ENCODE measurements around the gene ULBP2.
"Not testable (repeated sequence)": the region's sequence is repeated elsewhere in the genome, so short reads cannot be mapped to it uniquely, and the experiment has no call there.

ULBP2 gene

DNA sequence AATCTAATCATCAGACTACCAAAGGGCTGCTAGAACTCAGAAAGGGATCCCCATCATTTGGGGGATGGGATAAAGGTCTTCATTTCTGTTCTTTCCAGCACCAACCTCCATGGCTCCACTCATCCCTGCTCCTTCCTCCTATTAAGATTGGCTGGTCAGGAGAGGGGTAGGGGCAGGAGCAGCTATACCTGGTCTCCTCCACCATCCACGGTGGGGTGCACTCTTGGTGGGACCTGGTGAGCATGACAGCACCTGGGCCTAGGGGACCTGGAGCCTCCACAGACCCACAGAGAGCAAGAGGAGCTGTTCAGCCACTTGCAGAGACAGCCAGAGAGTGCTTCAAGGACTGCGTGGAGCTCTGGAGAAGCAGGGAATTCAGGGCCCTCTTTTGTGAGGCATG, 6.1 kb upstream of the ULBP2 start:
- no peak for FAIRE-seq
- DNase-seq (ENCODE audit: insufficient read length, low spot score), result no peak
- TF ChIP-seq POLR2AphosphoS5 (IDR thresholded peaks at IDR 0.05; ENCODE audit: low read depth, low read length) (no peak), TAF1 (IDR thresholded peaks at IDR 0.05; ENCODE audit: low read depth, low read length) (no peak), SPI1 (IDR thresholded peaks at IDR 0.05; ENCODE audit: low read depth, low read length) (no peak), PAX5 (IDR thresholded peaks at IDR 0.05; ENCODE audit: insufficient read depth, low read length, severe bottlenecking) (no peak), POU2F2 (IDR thresholded peaks at IDR 0.05; ENCODE audit: low read depth, low read length) (no peak), POLR2A (IDR thresholded peaks at IDR 0.05; ENCODE audit: low read depth, low read length) (no peak)

DNA sequence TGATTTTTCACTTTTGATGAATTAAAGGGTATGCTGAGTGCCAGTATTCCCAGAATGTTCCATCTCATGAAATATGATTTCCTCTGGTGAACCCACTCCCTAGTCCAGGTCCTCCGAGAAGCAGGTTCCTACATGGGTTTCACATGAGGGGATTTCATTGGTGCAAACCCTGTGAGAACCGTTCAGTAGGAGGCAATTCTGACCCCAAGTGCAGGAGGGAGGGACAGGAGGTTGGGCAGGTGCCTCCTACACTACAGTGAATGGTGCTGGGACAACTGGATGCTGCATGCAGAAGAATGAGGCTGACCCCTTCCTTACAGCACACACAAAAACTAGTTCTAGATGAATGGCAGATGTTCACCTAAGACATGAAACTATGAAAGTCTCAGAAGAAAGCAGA, 5.1 kb upstream of the ULBP2 start:
- DNase-seq (ENCODE audit: insufficient read length, low spot score), result no peak
- no peak for FAIRE-seq
- TF ChIP-seq TAF1 (IDR thresholded peaks at IDR 0.05; ENCODE audit: low read depth, low read length) (no peak), POLR2AphosphoS5 (IDR thresholded peaks at IDR 0.05; ENCODE audit: low read depth, low read length) (no peak), POU2F2 (IDR thresholded peaks at IDR 0.05; ENCODE audit: low read depth, low read length) (no peak), PAX5 (IDR thresholded peaks at IDR 0.05; ENCODE audit: insufficient read depth, low read length, severe bottlenecking) (no peak), SPI1 (IDR thresholded peaks at IDR 0.05; ENCODE audit: low read depth, low read length) (no peak), POLR2A (IDR thresholded peaks at IDR 0.05; ENCODE audit: low read depth, low read length) (no peak)

DNA sequence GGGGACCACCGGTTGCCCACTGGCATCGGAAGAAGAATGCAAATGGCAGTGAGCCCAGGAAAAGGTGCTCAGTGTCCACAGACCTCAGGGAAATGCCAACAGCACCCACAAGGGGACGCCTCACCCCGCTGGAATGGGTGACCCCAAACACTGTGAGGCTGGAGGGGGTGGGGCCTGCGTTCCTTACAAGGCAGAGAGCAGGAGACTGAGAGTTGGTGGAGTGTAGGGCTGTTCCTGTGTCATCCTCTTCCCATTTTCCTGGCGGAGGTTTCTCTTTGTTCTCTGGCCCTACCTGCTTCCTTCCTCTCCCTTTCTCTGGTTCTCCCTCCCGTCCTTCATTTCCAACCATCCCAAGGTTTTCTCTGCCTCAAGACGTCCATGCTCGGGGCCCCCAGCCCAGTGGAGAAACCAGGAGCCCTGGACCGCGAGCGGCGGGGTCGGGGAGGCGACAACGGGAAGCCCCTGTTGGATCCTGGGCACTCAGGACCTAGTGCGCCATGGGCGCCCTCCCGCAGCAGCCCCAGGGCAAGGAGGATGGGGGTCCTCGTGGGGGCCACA, 3.7 kb upstream of the ULBP2 start:
- DNase-seq (ENCODE audit: insufficient read length, low spot score); FAIRE-seq: not testable (repeated sequence)

DNA sequence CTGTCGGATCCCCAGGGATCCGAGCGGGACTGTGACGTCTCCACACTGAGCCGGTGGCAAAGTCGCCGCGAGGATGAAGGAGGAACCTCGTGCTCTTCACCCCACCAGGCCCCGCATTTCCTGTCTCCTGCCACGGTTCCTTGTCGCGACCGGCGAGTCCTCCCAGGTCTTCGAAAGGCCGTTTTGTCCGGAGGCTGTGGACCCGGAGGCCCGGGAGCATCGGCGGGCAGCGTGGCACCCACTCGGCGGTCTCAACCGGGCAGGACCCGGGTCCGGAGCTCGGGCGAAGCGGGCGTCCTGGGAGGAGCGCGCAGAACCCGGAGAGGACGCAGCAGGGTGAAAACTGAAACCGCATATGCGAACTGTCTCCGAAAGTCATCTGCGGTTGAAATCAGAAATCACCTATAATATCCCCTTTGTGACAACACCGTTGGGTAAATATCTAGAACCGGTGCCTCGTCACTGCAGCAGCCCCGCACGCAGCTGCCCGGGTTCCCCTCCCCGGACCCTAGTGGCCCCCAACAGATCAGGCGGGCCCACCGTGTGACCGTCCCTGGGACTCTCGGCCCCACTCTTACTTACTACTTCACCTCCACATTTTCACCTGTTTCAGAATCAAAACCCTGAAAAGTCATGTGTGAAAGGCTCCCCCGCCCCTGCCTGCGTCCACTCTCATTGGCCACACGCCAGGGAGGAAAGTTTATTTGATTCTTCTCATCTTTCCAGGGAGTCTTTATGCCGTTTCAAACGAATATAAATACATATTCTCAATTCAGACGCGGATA, 3.1 kb upstream of the ULBP2 start:
- TF ChIP-seq POU2F2 (IDR thresholded peaks at IDR 0.05; ENCODE audit: low read depth, low read length) (no peak), POLR2AphosphoS5 (IDR thresholded peaks at IDR 0.05; ENCODE audit: low read depth, low read length) (no peak), POLR2A (IDR thresholded peaks at IDR 0.05; ENCODE audit: low read depth, low read length) (no peak), TAF1 (IDR thresholded peaks at IDR 0.05; ENCODE audit: low read depth, low read length) (no peak), PAX5 (IDR thresholded peaks at IDR 0.05; ENCODE audit: insufficient read depth, low read length, severe bottlenecking) (no peak), SPI1 (IDR thresholded peaks at IDR 0.05; ENCODE audit: low read depth, low read length) (no peak)
- DNase-seq (ENCODE audit: insufficient read length, low spot score) (peak; percentile 50), FAIRE-seq (no peak)

DNA sequence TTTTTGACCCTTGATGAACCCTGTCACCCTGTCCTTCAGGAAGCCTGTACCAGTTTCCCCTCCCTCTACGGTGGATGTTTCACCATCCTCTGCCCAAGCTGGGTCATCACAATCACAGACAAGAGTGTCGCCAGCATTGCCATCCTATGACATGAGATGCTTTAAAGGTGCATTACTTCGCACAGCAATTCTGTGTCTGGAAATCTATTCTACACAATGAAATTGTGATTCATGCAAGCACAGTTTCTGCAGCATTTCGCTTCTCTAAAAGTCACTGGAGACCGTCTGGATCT, 2.5 kb upstream of the ULBP2 start:
- no peak for FAIRE-seq
- no peak for TF ChIP-seq PAX5 (IDR thresholded peaks at IDR 0.05; ENCODE audit: insufficient read depth, low read length, severe bottlenecking)
- TF ChIP-seq POU2F2 (IDR thresholded peaks at IDR 0.05; ENCODE audit: low read depth, low read length), result no peak
- no peak for TF ChIP-seq POLR2A (IDR thresholded peaks at IDR 0.05; ENCODE audit: low read depth, low read length)
- no peak for TF ChIP-seq TAF1 (IDR thresholded peaks at IDR 0.05; ENCODE audit: low read depth, low read length)
- TF ChIP-seq SPI1 (IDR thresholded peaks at IDR 0.05; ENCODE audit: low read depth, low read length), result no peak
- no peak for TF ChIP-seq POLR2AphosphoS5 (IDR thresholded peaks at IDR 0.05; ENCODE audit: low read depth, low read length)

DNA sequence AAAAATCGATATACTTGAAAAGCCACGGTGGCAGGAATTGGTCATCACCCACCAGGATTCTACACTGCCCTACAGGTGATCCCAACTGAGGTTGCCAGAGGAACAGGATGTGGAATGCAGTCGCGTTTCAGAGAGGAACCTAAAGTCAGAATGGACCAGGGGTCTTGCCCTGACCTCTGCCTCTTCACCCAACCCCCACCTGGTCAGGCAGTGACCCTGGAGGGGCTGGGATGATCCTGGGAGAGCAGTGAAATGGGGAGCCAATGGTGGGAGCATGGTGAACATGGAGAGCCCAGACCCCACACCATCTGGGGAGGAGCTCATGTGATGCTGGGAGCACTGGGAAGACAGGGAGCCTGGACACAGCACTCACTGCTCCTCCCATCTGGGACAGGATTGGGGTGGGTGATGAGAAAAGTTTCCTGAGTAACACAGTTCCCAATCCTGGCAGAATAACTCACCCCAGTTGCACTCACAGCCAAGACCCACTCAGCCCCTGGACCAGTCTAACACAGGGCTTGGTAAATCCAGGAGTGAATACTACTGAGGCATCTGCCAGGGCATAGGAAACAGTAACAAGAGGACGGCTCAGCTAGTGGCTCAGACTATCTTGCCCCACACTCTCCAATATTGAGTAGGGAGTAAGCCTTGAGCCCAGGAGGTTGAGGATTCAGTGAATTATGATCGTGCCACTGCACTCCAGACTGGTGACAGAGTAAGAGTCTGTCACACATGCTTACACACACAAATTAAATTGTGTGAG, 1.7 kb upstream of the ULBP2 start:
- DNase-seq (ENCODE audit: insufficient read length, low spot score), result no peak
- no peak for TF ChIP-seq TAF1 (IDR thresholded peaks at IDR 0.05; ENCODE audit: low read depth, low read length)
- no peak for TF ChIP-seq PAX5 (IDR thresholded peaks at IDR 0.05; ENCODE audit: insufficient read depth, low read length, severe bottlenecking)
- TF ChIP-seq SPI1 (IDR thresholded peaks at IDR 0.05; ENCODE audit: low read depth, low read length), result no peak
- TF ChIP-seq POLR2A (IDR thresholded peaks at IDR 0.05; ENCODE audit: low read depth, low read length), result no peak
- no peak for TF ChIP-seq POU2F2 (IDR thresholded peaks at IDR 0.05; ENCODE audit: low read depth, low read length)
- TF ChIP-seq POLR2AphosphoS5 (IDR thresholded peaks at IDR 0.05; ENCODE audit: low read depth, low read length), result no peak
- no peak for FAIRE-seq

More for the DNA sequence above, 2.5 kb upstream of the ULBP2 start:
- no peak for DNase-seq (ENCODE audit: insufficient read length, low spot score)

DNA sequence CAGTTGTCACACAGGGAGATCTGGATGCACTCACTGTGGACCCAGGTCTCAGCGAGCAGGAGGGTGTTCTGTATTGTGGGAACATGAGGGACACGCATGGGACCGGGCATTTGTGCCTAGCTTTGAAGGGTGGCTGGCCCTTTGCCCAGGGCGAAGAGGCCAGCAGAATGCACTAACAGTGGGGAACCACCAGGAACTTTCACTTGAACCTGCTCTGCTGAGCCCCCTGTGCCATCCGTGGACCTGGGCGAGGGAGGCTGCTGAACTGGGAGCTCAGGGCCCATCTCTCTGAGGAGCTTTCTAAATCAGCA, 1.2 kb upstream of the ULBP2 start:
- FAIRE-seq (no peak), DNase-seq (ENCODE audit: insufficient read length, low spot score) (no peak)
- TF ChIP-seq PAX5 (IDR thresholded peaks at IDR 0.05; ENCODE audit: insufficient read depth, low read length, severe bottlenecking) (no peak), POLR2AphosphoS5 (IDR thresholded peaks at IDR 0.05; ENCODE audit: low read depth, low read length) (no peak), POU2F2 (IDR thresholded peaks at IDR 0.05; ENCODE audit: low read depth, low read length) (no peak), POLR2A (IDR thresholded peaks at IDR 0.05; ENCODE audit: low read depth, low read length) (no peak), TAF1 (IDR thresholded peaks at IDR 0.05; ENCODE audit: low read depth, low read length) (no peak)

DNA sequence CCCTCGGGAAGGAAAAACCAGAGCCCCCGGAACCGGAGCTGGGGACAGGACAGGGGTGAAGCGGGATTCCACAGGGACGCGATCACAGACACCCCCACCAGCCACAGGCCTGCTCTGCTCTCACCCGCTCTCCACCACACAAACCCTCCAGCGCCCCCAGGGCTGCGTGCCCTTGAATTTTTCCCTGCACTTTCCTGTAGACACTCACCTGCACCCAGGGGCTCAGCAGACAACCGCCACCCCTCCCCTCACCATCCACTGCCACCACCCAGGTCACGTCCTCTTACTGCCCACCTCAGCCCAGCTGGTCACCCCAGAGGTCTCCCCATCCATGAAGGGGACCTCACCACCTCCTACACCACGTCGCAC, 631 bp downstream of the ULBP2 start:
- DNase-seq (ENCODE audit: insufficient read length, low spot score), result no peak
- TF ChIP-seq PAX5 (IDR thresholded peaks at IDR 0.05; ENCODE audit: insufficient read depth, low read length, severe bottlenecking), result no peak
- no peak for TF ChIP-seq POLR2AphosphoS5 (IDR thresholded peaks at IDR 0.05; ENCODE audit: low read depth, low read length)
- no peak for TF ChIP-seq SPI1 (IDR thresholded peaks at IDR 0.05; ENCODE audit: low read depth, low read length)
- no peak for TF ChIP-seq POU2F2 (IDR thresholded peaks at IDR 0.05; ENCODE audit: low read depth, low read length)
- TF ChIP-seq TAF1 (IDR thresholded peaks at IDR 0.05; ENCODE audit: low read depth, low read length), result no peak
- TF ChIP-seq POLR2A (IDR thresholded peaks at IDR 0.05; ENCODE audit: low read depth, low read length), result no peak
- FAIRE-seq, result no peak

DNA sequence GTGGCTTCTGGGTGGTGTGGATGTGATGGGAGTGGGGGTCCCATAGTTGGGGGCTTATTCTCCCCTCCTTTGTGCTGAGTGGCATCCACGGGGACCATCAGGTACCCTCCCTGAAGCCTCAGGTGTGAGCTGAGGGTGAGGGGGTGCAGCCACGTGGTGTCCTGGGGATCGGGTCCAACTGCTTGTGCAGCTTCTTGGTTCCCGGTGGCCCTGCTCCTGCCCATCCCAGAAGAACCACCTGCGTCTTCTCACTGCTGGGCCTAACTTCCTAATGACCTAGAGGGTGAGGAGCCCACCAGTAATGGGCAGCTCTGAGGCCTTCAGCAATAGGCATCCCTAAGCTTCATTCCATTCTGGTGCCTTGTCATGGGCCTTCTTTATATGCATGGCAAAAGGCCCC, 1.5 kb downstream of the ULBP2 start:
- not testable (repeated sequence) for FAIRE-seq; DNase-seq (ENCODE audit: insufficient read length, low spot score)

DNA sequence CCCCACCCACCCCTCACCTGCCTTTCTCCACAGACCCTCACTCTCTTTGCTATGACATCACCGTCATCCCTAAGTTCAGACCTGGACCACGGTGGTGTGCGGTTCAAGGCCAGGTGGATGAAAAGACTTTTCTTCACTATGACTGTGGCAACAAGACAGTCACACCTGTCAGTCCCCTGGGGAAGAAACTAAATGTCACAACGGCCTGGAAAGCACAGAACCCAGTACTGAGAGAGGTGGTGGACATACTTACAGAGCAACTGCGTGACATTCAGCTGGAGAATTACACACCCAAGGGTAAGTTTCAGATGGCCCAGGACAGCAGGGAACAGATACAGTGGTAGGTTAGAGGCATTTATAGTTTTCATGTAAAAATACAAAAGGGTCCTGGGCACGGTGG, 3.5 kb downstream of the ULBP2 start:
- FAIRE-seq; DNase-seq (ENCODE audit: insufficient read length, low spot score): not testable (repeated sequence)

DNA sequence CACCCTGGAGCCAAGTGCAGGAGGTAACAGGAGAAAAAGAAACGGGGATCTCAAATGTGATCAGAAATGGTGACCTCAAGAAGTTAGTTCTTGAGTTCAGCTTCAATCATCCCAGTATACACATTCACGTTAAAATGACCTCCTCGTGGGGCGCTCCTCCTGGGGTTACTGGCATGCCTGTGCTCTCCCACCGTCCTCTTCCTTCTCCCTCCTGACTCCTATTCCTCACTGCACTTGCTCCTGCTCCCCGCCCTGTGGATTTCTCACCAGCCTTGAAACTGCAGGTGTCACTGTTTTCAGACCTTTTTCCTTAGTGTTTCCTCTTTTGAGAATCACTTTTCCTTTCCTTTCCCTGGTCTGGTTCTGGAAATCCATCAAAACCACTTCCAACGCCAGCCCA, 4.8 kb downstream of the ULBP2 start:
- DNase-seq (ENCODE audit: insufficient read length, low spot score); FAIRE-seq: not testable (repeated sequence)

DNA sequence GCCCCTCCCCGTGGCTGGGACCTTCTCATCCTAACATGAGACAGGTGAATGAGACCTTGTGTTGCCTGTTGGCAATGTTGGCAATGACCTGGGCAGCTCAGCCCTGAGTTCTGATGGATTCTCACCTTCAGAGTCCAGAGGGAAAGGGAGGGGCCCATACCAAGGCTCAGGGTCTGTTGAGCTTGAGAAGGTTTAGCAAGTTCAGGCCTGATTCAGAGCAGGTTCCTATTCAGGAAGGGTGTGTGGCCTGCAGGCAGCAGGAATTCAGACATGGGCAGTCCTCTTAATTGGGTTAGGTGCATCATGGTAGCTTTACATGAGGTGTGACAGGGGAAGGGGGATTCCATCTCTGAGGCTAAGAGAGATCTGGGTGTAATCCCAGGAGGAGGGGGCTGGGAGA, 5.7 kb downstream of the ULBP2 start:
- not testable (repeated sequence) for DNase-seq (ENCODE audit: insufficient read length, low spot score); FAIRE-seq
